Colonic mucosa (tissue), 4 donors: ENCODE data around the gene FXN. TPM values are rescaled to one million over a fixed set of nuclear protein-coding genes. Genes with fewer than 3 reads are reported as not detected.

Source experiments
- DNase-seq: peaks from one replicate; pipeline ENCODE4 v3.0.0-alpha.2; 2020
- H3K27ac ChIP-seq: fragments of 200-600 bp; one replicate; pipeline ENCODE4 v1.8.0; 2021
- H3K27me3 ChIP-seq: fragments of 200-600 bp; one replicate; pipeline ENCODE4 v1.8.0; 2021
- H3K36me3 ChIP-seq: fragments of 200-600 bp; one replicate; pipeline ENCODE4 v1.8.0; 2021
- H3K4me1 ChIP-seq: fragments of 200-600 bp; one replicate; pipeline ENCODE4 v1.8.0; 2021; ENCODE audit warnings: mild to moderate bottlenecking
- H3K4me3 ChIP-seq: fragments of 200-600 bp; one replicate; pipeline ENCODE4 v1.8.0; 2021
- H3K9ac ChIP-seq, 2 donors: one replicate each; pipeline ENCODE4 v1.7.0; 2013; ENCODE audit warnings: control low read depth in 2 of 2, low read depth in 2 of 2, low read length in 2 of 2
- H3K9me3 ChIP-seq: fragments of 200-600 bp; one replicate; pipeline ENCODE4 v1.8.0; 2021
- CTCF ChIP-seq: fragments of 200-600 bp; IDR thresholded peaks from one replicate; pipeline ENCODE4 v1.8.0; 2022; ENCODE audit warnings: antibody characterized with exemption, mild to moderate bottlenecking
- intact Hi-C: fragments of 100-400 bp; cut with DNase I; formaldehyde crosslinking; loops from one replicate; pipeline ENCODE4 v1.14.1; 2022
- total RNA-seq, 2 donors: library from RNA; stranded (reverse); fragmentation: NEBNext Ultra II Directional in 1 of 2; extraction: Animal tissue kit (Norgen Biotek cat#: 25700) in 1 of 2; gene quantifications; one replicate each; pipeline ENCODE4 v1.2.1, GENCODE V29; 2021
- donor health status: healthy.
- donor health status: DM: no; HTN: no; CAD: no.
- donor health status: DM: no; HTN: no; CAD: no.

FXN gene
- total RNA-seq, 2 donors from 2014 or later, result 9.7 to 16.9 TPM

- DNase-seq, result no peak
- no peaks in the 10 kb centered on the region for H3K9me3 ChIP-seq
- H3K36me3 ChIP-seq, result no peaks in the 10 kb centered on the region
- H3K4me3 ChIP-seq, result no peak overlapping the region
- no peak overlapping the region for H3K9ac ChIP-seq
- TF ChIP-seq CTCF, result no peak
- no peaks in the 10 kb centered on the region for H3K4me1 ChIP-seq
- intact Hi-C loops, result no loop called here
- H3K27ac ChIP-seq, result no peak overlapping the region
- H3K27me3 ChIP-seq, result no peaks in the 10 kb centered on the region
These were observed 106.3 kb downstream of the FXN start for GRCh38 chr9:69141851-69142250.

- Histone ChIP-seq H3K27me3 (no peaks in the 10 kb centered on the region), H3K36me3 (no peaks in the 10 kb centered on the region), H3K4me3 (no peak overlapping the region), H3K9me3 (no peaks in the 10 kb centered on the region), H3K27ac (no peak overlapping the region), H3K9ac (no peak overlapping the region), H3K4me1 (no peaks in the 10 kb centered on the region)
- no peak for DNase-seq
- no peak for TF ChIP-seq CTCF
- intact Hi-C loops, result no loop called here
These were observed 107.7 kb downstream of the FXN start for GRCh38 chr9:69143291-69143690.

GRCh38 chr9:69145144-69145715, 109.7 kb downstream of the FXN start:
- Histone ChIP-seq H3K9ac (no peak overlapping the region), H3K4me3 (no peak overlapping the region), H3K4me1 (no peaks in the 10 kb centered on the region), H3K27ac (no peak overlapping the region), H3K9me3 (no peaks in the 10 kb centered on the region), H3K36me3 (no peaks in the 10 kb centered on the region), H3K27me3 (no peaks in the 10 kb centered on the region)
- no peak for TF ChIP-seq CTCF
- intact Hi-C loops, result loop anchor here (5.0 kb wide), 1 partner anchor 83 kb away; no protein-coding TSS in a partner anchor
- DNase-seq, result no peak

GRCh38 chr9:69147041-69147834, 111.7 kb downstream of the FXN start:
- H3K9me3 ChIP-seq, result no peaks in the 10 kb centered on the region
- no peaks in the 10 kb centered on the region for H3K36me3 ChIP-seq
- no peak for DNase-seq
- H3K4me3 ChIP-seq, result no peak overlapping the region
- no peak for TF ChIP-seq CTCF
- H3K27me3 ChIP-seq, result no peaks in the 10 kb centered on the region
- no peak overlapping the region for H3K9ac ChIP-seq
- no peak overlapping the region for H3K27ac ChIP-seq
- H3K4me1 ChIP-seq, result no peaks in the 10 kb centered on the region
- intact Hi-C loops, result loop anchor here (5.0 kb wide), 1 partner anchor 85 kb away; no protein-coding TSS in a partner anchor

GRCh38 chr9:69149321-69149807, 113.8 kb downstream of the FXN start:
- no peak overlapping the region for H3K27ac ChIP-seq
- H3K4me3 ChIP-seq, result no peak overlapping the region
- no peaks in the 10 kb centered on the region for H3K9me3 ChIP-seq
- no peak for TF ChIP-seq CTCF
- H3K27me3 ChIP-seq, result no peaks in the 10 kb centered on the region
- intact Hi-C loops, result loop anchor here (5.0 kb wide), 1 partner anchor 87 kb away; no protein-coding TSS in a partner anchor
- H3K4me1 ChIP-seq, result no peaks in the 10 kb centered on the region
- H3K36me3 ChIP-seq, result no peaks in the 10 kb centered on the region
- H3K9ac ChIP-seq, result no peak overlapping the region
- no peak for DNase-seq

Other genes starting within 250 kb of the FXN start
- gene PRKACG, start 21.6 kb upstream of the FXN start, total RNA-seq, result not detected
- gene TJP2, start 138.5 kb downstream of the FXN start, total RNA-seq, result 100 to 1,000 TPM; 133 to 174 TPM